CD4-positive, alpha-beta T cell treated with Interleukin-6 for 4 hours (primary cell): ENCODE measurements around the gene SENP8.
"Not testable (repeated sequence)": the region's sequence is repeated elsewhere in the genome, so short reads cannot be mapped to it uniquely, and the experiment has no call there.

Source experiments
- DNase-seq: peaks from one replicate; pipeline ENCODE4 v3.0.0-alpha.2; 2020; ENCODE audit warnings: mixed read lengths

SENP8 gene

GRCh38 chr15:72118017-72118978, at the start of gene SENP8, which contains the start of gene MYO9A:
Gene SENP8, plus strand, starts transcription at chr15:72118403. Its CDS starts 21,221 bp downstream, at chr15:72139624.
Gene MYO9A, minus strand, starts transcription at chr15:72118150. Its CDS starts 71,587 bp downstream, at chr15:72046563.
- peak; percentile 98 for DNase-seq

DNA sequence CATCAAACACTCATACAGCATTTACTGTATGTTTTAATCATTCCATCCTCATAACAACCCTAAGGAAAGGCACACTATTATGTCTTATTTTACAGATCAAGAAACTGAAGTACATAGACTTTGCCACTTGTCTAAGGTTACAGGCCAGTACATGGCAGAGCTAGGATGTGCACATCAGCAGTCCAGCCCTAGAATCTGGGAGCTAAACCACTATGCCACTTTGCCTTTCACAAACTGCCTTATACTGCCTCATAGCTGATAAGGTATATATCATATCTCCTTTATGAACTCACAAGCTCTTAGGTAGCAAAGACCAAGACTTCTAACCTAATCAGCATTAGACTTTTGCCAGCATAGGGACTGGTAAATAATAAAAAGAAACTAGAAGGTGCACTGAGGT, 49.3 kb upstream of the SENP8 start:
- DNase-seq = no peak

- no peak for DNase-seq
Observed at GRCh38 chr15:72070817-72071447, 47.3 kb upstream of the SENP8 start.

DNA sequence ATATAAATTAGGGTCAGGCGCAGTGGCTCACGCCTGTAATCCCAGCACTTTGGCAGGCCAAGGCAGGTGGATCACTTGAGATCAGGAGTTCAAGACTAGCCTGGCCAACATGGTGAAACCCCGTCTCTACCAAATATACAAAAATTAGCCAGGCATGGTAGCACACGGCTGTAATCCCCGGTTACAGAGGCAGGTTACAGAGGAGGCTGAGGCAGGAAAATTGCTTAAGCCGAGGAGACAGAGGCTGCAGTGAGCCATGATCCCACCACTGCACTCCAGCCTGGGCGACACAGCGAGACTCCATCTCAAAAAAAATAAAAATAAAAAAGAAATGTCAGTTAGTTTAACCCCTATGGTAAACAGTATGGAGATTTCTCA, 46.8 kb upstream of the SENP8 start:
- not testable (repeated sequence) for DNase-seq

GRCh38 chr15:72074335-72075060, 43.7 kb upstream of the SENP8 start:
- DNase-seq = no peak

GRCh38 chr15:72077950-72078349, 40.3 kb upstream of the SENP8 start:
- DNase-seq = no peak

DNA sequence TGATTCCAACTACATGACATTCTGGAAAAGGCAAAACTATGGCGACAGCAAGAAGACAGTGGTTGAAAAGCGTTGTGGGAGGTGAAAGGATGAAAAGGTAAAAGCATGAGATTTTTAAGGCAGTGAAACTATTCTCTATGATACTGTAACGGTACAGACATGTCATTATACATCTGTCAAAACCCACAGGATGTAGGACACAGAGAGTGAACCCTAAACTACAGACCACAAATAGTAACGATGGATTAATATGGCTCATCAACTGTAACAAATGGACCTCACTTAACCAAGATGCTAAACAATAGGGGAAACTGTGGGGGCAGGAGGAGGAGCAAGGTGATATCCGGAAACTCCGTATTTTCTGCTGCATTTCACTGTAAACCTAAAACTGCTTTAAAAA, 39.3 kb upstream of the SENP8 start:
- DNase-seq = no peak

GRCh38 chr15:72082176-72082575, 36.0 kb upstream of the SENP8 start:
- no peak for DNase-seq

DNA sequence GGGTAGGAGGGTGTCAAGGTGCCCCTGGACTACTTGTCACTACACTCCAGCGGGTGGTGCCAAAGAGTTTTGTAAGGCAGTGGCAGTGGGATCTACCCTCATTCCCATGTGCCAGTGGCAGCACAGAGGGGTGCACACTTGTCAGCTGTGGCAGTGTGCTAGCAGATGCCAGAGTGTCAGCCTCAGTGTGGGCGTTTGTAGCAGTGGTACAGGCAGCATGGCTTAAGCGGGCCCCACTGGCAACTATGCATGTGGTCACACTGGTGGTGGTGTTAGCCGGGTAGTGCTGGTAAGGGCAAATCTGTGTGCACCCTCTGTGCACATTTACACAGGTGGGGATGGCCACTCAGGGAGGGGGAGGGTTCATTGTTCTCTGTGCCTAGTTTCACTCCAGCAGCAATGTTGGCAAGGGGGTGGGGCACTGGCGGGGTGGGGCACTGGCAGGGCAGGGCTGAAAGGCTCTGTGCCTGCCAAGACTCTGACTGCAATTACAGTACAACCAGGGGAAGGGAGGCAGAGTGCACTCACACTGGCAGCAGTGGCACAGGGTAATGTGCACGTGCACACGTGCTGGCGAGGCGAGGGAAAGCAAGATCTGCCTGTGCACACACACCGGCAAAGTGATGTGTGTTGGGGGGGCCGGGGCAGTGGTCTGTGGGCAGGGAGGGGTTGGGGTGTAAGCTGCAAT, 32.0 kb upstream of the SENP8 start:
- DNase-seq = no peak

- no peak for DNase-seq
Observed at GRCh38 chr15:72086920-72087648, 31.1 kb upstream of the SENP8 start.

- no peak for DNase-seq
Observed at GRCh38 chr15:72092006-72092405, 26.2 kb upstream of the SENP8 start.

DNA sequence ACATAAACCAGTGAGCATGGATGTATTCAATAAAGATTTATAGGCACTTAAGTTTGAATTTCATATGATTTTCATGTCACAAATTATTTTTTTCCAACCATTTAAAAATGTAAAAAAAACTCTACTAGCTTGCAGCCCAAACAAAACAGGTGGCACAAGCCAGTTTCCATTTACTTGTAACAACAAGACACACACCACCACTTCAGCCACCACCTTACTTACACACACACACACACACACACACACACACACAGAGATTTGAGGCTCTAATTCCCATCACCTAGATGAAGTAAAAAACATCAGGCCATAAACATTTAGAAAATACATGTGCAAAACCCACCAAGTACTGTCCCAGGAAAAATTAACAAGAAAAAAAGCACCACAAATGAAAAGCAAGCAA, 25.5 kb upstream of the SENP8 start:
- no peak for DNase-seq

DNA sequence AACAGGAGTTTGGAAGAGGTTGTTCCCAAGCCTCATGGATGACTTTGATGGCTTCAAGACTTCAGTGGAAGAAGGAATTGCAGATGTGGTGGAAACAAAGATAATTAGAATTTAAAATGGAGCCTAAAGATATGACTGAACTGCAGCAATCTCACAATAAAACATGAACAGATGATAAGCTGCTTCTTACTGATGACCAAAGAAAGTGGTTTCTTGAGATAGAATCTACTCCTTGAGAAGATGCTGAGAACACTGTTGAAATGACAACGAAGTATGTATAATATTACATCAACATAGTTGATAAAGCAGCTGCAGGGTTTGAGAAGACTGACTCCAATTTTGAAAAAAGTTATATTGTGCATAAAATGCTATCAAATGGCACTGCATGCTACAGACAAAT, 21.4 kb upstream of the SENP8 start:
- DNase-seq = no peak

DNA sequence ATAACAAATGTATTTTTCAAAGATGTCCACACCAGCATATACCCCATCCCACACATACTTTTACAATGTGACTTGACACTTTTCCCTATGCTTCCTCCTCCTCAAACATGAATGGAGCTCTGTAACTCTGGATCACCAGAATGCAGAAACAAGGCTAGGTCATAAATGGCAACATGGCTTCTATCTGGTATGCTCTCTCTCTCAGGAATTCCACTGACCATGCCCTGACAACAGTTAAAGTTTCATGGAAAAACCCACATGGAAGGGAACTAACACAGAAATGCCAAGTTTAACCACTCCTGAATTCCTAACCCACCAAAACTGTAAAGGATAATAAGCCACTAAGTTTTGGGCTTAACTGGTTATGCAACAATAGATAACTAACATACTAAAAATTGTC, 20.2 kb upstream of the SENP8 start:
- no peak for DNase-seq

- no peak for DNase-seq
Observed at GRCh38 chr15:72099155-72099554, 19.0 kb upstream of the SENP8 start.

GRCh38 chr15:72100551-72100950, 17.7 kb upstream of the SENP8 start:
- not testable (repeated sequence) for DNase-seq

DNA sequence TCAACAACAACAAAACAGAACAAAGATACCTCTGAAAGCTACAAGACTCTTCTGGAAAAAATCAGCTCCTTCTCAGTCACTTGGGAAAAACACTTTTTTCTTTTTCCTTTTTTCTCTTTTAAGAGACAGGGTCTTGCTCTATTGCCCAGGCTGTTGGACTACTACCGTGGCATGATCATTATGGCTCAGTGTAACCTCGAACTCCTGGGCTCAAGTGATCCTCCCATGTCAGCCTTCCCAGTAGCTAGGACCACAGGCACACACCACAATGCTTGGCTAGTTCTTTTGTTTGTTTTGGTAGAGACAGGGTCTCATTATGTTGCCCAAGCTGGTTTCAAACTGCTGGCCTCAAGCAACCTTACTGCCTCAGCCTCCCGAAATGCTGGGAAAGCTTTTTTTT, 13.1 kb upstream of the SENP8 start:
- DNase-seq = no peak

GRCh38 chr15:72106068-72106467, 12.1 kb upstream of the SENP8 start:
- no peak for DNase-seq

DNA sequence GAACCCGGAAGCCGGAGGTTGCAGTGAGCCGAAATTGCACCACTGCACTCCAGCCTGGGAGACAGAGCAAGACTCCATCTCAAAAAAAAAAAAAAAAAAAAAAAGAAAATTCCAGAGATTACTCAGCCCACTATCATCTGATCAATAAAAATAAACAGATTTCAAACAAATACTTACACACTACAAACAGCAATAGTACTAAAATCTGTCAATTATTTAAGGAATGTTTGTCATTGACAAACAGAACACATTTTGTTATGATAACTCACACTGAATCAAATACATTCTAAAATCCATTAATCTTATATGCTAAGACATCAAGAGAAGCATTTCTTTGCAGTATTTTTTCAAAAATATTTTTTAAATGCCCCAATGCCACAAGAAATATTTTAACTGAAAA, 7.8 kb upstream of the SENP8 start:
- no peak for DNase-seq

- DNase-seq = no peak
Observed at GRCh38 chr15:72112116-72112515, 6.1 kb upstream of the SENP8 start.

GRCh38 chr15:72112805-72113204, 5.4 kb upstream of the SENP8 start:
- DNase-seq = no peak
